Measurements from ENCODE around the gene FMO3. TPM values are rescaled to one million over a fixed set of nuclear protein-coding genes. Genes with fewer than 3 reads are reported as not detected.

Gene FMO3
- total RNA-seq, 1 experiment from 2014 or later = not detected

GRCh38 chr1:171115280-171115897 lies 24.7 kb downstream of the FMO3 start:
- no peaks in the 10 kb centered on the region for H3K9me3 ChIP-seq
- Mint-ChIP-seq H3K9me3 (ENCODE audit: unreplicated experiment) (no peaks in the 10 kb centered on the region), H3K27ac (ENCODE audit: unreplicated experiment) (no peak overlapping the region), H3K4me3 (ENCODE audit: unreplicated experiment) (no peak overlapping the region), H3K4me1 (ENCODE audit: low read depth, unreplicated experiment) (no peaks in the 10 kb centered on the region), H3K27me3 (ENCODE audit: insufficient read depth, unreplicated experiment) (peaks cover 2% of the 10 kb centered on the region), H3K36me3 (ENCODE audit: insufficient read depth, unreplicated experiment) (no peaks in the 10 kb centered on the region)
- DNase-seq = no peak
- POLR2A ChIA-PET = no interaction called here
- no peaks in the 10 kb centered on the region; the same call in none of the 2 replicates for H3K27me3 ChIP-seq (replicated peaks; ENCODE audit: control insufficient read depth, insufficient read depth, low read length)
- no peaks in the 10 kb centered on the region for H3K4me1 ChIP-seq
- intact Hi-C loops (cut with micrococcal nuclease; ENCODE audit: unreplicated experiment) = no loop called here
- BruUV-seq (replicated peaks) = no TSS peak
- no peak for TF ChIP-seq CTCF (IDR thresholded peaks at IDR 0.05; ENCODE audit: insufficient read depth in 1 of 2, low read depth in 1 of 2, low read length in 1 of 2, severe bottlenecking in 1 of 2, unreplicated experiment in 1 of 2)
- H3K36me3 ChIP-seq (ENCODE audit: control insufficient read depth, insufficient read depth, low read length) = no peaks in the 10 kb centered on the region
- no peak overlapping the region for H3K4me3 ChIP-seq (ENCODE audit: low read depth, low read length)
- CTCF ChIA-PET = no interaction called here

- no peaks in the 10 kb centered on the region; the same call in none of the 2 replicates for H3K27me3 ChIP-seq (replicated peaks; ENCODE audit: control insufficient read depth, insufficient read depth, low read length)
- Mint-ChIP-seq H3K4me3 (ENCODE audit: unreplicated experiment) (no peak overlapping the region), H3K27me3 (ENCODE audit: insufficient read depth, unreplicated experiment) (peaks cover 2% of the 10 kb centered on the region), H3K4me1 (ENCODE audit: low read depth, unreplicated experiment) (no peaks in the 10 kb centered on the region), H3K9me3 (ENCODE audit: unreplicated experiment) (no peaks in the 10 kb centered on the region), H3K27ac (ENCODE audit: unreplicated experiment) (no peak overlapping the region), H3K36me3 (ENCODE audit: insufficient read depth, unreplicated experiment) (no peaks in the 10 kb centered on the region)
- H3K4me3 ChIP-seq (ENCODE audit: low read depth, low read length) = no peak overlapping the region
- POLR2A ChIA-PET = no interaction called here
- no peaks in the 10 kb centered on the region for H3K4me1 ChIP-seq
- no TSS peak for BruUV-seq (replicated peaks)
- intact Hi-C loops (cut with micrococcal nuclease; ENCODE audit: unreplicated experiment) = no loop called here
- H3K36me3 ChIP-seq (ENCODE audit: control insufficient read depth, insufficient read depth, low read length) = no peaks in the 10 kb centered on the region
- no peaks in the 10 kb centered on the region for H3K9me3 ChIP-seq
- no peak for TF ChIP-seq CTCF (IDR thresholded peaks at IDR 0.05; ENCODE audit: insufficient read depth in 1 of 2, low read depth in 1 of 2, low read length in 1 of 2, severe bottlenecking in 1 of 2, unreplicated experiment in 1 of 2)
- CTCF ChIA-PET = no interaction called here
- no peak for DNase-seq
Measured at GRCh38 chr1:171116676-171117075, 26.0 kb downstream of the FMO3 start.

- Histone ChIP-seq H3K27me3 (replicated peaks; ENCODE audit: control insufficient read depth, insufficient read depth, low read length) (no peaks in the 10 kb centered on the region; the same call in 1 of the 2 replicates), H3K4me3 (ENCODE audit: low read depth, low read length) (no peak overlapping the region), H3K9me3 (no peaks in the 10 kb centered on the region), H3K4me1 (no peaks in the 10 kb centered on the region), H3K36me3 (ENCODE audit: control insufficient read depth, insufficient read depth, low read length) (no peaks in the 10 kb centered on the region)
- CTCF ChIA-PET = no interaction called here
- Mint-ChIP-seq H3K36me3 (ENCODE audit: insufficient read depth, unreplicated experiment) (no peaks in the 10 kb centered on the region), H3K4me1 (ENCODE audit: low read depth, unreplicated experiment) (no peaks in the 10 kb centered on the region), H3K4me3 (ENCODE audit: unreplicated experiment) (no peak overlapping the region), H3K27ac (ENCODE audit: unreplicated experiment) (no peak overlapping the region), H3K27me3 (ENCODE audit: insufficient read depth, unreplicated experiment) (peaks cover 2% of the 10 kb centered on the region), H3K9me3 (ENCODE audit: unreplicated experiment) (no peaks in the 10 kb centered on the region)
- DNase-seq = no peak
- no TSS peak for BruUV-seq (replicated peaks)
- no peak for TF ChIP-seq CTCF (IDR thresholded peaks at IDR 0.05; ENCODE audit: insufficient read depth in 1 of 2, low read depth in 1 of 2, low read length in 1 of 2, severe bottlenecking in 1 of 2, unreplicated experiment in 1 of 2)
- intact Hi-C loops (cut with micrococcal nuclease; ENCODE audit: unreplicated experiment) = no loop called here
- POLR2A ChIA-PET = no interaction called here
Measured at GRCh38 chr1:171117085-171117484, 26.4 kb downstream of the FMO3 start.
